HK-2 (cell line): Measurements from ENCODE around the gene RTBDN.

Experiments used
- DNase-seq: peaks from one replicate; pipeline ENCODE4 v3.0.0-alpha.2; 2018; ENCODE audit not compliant: unreplicated experiment

Gene RTBDN

GRCh38 chr19:12834566-12834943 lies at the start of gene RTBDN:
TSS of gene RTBDN (minus strand) at chr19:12834579. CDS start at chr19:12829979, 4,600 bp downstream.
- no peak for DNase-seq

DNA sequence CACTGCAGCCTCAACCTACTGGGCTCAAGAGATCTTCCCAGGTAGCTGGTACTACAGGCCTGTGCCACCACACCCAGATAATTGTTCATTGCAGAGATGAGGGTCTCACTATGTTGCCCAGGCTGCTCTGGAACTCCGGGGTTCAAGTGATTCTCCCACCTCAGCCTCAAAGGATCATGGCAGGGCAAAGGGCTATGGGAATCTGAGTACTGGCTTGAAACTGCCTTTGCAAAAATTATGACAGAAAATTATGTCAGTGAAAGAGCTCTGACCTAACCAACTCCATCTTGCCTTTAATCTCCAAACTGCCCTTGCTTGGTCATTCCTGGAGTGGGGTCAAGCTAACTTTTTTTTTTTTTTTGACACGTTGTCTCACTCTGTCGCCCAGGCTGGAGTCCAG lies 48.2 kb upstream of the RTBDN start:
- DNase-seq, result no peak

DNA sequence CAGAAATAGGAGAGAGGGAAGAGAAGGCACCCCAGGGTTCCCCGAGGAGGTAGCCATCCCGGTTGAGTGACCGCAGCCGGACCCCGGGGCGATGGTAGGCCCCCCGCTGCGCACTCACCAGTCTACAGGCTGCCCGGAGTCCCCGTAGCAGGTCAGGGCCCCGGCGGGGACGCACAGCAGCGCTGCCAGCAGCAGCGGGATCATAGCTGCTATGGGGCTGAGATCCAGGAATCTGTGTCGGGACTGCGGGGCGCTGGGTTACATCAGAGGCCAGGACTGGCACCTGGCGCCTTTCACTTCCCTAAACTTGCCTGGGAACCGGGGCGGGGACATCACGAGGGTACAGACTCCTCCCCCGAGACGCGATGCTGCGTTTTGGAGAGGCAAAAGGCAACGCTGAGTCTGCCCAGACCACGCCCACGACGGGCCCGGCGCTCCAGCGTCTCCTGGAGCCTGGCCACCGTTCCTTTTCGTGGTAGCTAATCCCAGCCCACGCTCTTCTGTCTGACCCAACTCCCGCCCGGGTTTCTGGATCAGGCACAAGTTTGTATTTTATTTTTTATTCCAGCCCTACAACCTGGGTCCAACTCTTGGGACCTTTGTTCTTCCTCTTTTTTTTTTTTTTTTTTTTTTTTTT lies 46.9 kb upstream of the RTBDN start, which contains the start of gene DNASE2:
TSS of gene DNASE2 (minus strand) at position 278 of the 637 bp plus-strand sequence. CDS start at position 204, 74 bp downstream.
- DNase-seq, result peak; percentile 92

- peak; percentile 41 for DNase-seq
Observed at GRCh38 chr19:12880551-12881171, 46.3 kb upstream of the RTBDN start.

GRCh38 chr19:12875086-12875485 lies 40.7 kb upstream of the RTBDN start:
- DNase-seq, result no peak

- no peak for DNase-seq
Observed at GRCh38 chr19:12873891-12874745, 39.7 kb upstream of the RTBDN start.

DNA sequence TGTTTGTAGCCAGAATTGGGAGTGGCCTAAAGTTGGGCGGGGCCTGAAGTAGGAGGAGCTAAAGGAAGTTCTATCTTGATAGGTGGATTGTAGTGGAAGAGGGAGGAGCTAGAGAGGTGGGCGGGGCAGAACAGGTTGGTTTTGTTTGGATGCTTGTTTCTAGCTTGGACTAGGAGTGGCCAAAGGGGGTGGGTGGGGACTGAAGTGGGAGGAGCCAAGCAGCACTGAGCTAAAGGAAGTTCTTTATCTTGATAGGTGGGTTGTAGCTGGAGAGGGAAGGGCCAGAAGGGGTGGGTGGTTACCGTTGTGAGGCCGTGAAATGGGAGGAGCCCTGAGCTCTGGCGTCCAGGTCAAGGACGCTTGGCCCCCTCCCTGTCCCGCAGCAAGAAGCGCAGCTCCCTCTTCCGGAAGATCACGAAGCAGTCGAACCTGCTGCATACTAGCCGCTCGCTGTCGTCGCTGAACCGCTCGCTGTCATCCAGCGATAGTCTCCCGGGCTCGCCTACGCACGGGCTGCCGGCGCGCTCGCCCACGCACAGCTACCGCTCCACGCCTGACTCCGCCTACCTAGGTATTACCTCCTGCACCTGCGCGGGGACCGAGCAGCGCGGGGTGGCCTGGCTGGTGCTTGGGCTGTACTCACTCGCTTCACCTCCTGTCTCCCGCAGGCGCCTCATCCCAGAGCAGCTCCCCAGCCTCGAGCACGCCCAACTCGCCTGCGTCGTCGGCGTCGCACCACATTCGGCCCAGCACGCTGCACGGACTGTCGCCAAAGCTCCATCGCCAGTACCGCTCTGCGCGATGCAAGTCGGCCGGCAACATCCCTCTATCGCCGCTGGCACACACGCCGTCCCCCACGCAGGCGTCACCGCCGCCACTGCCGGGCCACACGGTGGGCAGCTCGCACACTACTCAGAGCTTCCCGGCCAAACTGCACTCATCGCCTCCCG lies 38.8 kb upstream of the RTBDN start:
- DNase-seq, result no peak

GRCh38 chr19:12872255-12872654 lies 37.9 kb upstream of the RTBDN start:
- DNase-seq, result no peak

DNA sequence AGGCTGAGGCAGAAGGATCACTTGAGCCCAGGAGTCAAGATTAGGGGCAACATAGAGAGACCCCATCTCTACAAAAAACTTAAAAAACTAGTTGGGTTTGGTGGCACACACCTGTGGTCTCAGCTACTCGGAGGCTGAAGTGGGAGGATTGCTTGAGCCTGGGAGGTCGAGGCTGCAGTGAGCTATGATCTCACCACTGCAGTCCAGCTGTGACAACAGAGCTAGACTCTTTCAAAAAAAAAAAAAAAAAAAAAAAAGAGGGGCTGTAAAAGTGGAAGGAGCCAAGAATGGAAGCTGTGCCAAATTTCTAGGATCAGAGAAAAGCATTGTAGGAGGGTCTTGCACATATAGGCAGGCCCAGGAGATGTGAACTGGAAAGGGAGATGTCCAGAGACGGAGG lies 37.3 kb upstream of the RTBDN start:
- no peak for DNase-seq

- DNase-seq, result no peak
Observed at GRCh38 chr19:12868540-12869112, 34.2 kb upstream of the RTBDN start.

GRCh38 chr19:12867120-12868099 lies 33.0 kb upstream of the RTBDN start:
- no peak for DNase-seq

GRCh38 chr19:12866416-12867119 lies 32.2 kb upstream of the RTBDN start:
- DNase-seq, result no peak

- DNase-seq, result no peak
Observed at GRCh38 chr19:12865746-12866415, 31.5 kb upstream of the RTBDN start.

DNA sequence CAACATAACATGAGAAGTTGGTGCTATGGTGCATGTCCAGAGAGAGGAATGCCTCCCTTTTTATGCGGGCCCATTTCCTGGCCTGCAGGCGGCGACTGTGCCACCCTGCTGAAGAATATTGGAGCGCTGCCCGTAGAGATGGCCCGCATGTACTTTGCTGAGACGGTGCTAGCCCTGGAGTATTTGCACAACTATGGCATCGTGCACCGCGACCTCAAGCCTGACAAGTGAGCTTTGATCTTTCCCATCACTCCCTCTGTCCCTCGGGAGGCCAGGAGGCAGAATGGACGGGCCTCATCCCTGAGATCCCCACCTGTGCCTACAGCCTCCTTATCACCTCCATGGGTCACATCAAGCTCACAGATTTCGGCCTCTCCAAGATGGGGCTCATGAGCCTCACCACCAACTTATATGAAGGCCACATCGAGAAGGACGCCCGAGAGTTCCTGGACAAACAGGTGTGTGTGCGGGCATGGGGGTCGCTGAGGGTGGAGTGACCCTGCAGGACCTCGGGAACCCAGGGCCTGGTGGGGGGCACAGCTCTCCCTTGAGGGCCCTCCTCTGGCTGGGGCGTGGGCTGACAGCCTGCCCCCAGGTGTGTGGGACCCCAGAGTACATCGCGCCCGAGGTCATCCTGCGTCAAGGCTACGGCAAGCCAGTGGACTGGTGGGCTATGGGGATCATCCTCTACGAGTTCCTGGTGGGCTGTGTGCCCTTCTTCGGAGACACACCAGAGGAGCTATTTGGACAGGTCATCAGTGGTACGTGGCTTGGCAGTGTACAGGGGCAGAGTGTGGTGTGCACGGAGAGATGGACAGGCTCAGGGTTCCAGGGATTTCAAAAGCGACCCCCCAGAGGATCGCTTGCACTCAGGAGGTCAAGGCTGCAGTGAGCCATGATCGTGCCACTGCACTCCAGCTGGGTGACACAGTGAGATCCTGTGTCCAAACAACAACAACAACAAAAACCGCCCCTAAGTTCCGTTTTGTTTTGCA lies 30.6 kb upstream of the RTBDN start:
- no peak for DNase-seq

DNA sequence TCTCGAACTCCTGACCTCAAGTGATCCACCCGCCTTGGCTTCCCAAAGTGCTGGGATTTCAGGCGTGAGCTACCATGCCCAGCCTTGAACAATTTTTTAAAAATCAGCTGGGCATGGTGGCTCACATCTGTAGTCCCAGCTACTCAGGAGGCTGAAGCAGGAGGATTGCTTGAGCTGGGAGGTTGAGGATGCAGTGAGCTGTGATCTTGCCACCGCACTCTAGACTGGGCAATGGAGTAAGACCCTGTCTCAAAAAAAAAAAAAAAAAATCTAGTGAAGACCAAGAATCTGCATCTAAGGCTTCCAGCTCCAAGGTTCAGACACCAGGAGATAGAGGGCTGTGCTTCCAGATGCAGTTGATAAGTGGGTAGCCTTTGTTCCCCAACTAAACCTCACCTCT lies 29.8 kb upstream of the RTBDN start:
- DNase-seq, result no peak

- no peak for DNase-seq
Observed at GRCh38 chr19:12859546-12859945, 25.2 kb upstream of the RTBDN start.
